Stimulated activated CD8-positive, alpha-beta memory T cell treated with anti-CD3 and anti-CD28 coated beads, Interleukin-12 subunit alpha, Interleukin-12 subunit beta, amount 100 ng/mL, for 4 hours (primary cell): ENCODE results near the gene FITM1.
A peak's percentile ranks its signal among the peaks of the same experiment; 100 is the strongest.
"Not testable (repeated sequence)": the region's sequence is repeated elsewhere in the genome, so short reads cannot be mapped to it uniquely, and the experiment has no call there.

Source experiments
- DNase-seq: peaks from one replicate; pipeline ENCODE4 v3.0.0-alpha.2; 2020; ENCODE audit warnings: low read depth

The FITM1 gene

DNA sequence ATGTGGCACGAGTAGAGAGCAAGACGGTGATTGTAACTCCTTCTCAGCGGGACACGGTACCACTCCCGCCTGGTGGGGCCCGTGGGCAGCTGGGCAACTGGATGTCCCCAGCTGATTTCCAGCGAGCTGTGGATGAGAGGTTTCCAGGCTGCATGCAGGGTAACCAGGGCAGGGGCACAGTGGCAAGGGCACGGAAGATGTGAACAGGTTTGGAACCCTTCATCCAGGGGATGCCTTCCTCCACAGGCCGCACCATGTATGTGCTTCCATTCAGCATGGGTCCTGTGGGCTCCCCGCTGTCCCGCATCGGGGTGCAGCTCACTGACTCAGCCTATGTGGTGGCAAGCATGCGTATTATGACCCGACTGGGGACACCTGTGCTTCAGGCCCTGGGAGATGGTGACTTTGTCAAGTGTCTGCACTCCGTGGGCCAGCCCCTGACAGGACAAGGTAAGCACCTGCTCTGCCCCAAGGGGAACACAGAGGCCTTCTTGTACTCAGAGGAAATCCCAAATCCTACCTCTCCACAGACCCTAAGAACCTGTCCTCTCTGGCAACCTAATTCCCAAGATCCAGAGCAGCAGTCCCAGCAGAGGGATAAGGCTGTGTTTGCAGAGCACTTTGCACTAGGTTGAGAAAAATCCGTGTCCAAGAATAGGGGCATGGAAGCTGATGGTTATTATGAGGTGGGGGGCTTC is 32.1 kb upstream of the FITM1 start:
- DNase-seq: no peak

DNA sequence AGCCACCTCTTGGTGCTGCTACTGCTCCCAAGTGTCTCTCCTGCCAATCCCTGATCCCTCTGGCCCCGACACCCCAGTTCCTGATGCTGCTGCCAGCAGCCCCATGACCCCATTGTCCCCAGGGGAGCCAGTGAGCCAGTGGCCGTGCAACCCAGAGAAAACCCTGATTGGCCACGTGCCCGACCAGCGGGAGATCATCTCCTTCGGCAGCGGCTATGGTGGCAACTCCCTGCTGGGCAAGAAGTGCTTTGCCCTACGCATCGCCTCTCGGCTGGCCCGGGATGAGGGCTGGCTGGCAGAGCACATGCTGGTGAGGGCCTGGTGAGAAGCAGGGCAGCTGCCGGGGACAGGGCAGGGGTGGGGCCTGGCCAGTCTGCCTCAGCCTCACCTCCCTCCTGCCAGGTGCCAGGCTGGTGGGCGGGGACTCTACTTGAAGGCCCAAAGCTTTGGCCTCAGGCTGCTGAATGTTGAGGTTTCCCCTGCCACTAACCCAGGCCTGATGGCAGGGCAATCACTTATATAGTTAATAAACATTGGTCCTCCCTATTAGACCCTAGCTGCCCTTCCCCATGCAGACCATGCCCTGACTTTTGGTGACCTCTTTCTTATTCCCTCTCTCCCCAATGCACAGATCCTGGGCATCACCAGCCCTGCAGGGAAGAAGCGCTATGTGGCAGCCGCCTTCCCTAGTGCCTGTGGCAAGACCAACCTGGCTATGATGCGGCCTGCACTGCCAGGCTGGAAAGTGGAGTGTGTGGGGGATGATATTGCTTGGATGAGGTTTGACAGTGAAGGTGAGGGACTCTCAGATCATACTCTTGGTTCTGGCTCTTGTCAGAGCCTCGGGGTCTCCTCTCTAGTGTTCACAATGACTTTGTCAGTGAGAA is 31.3 kb upstream of the FITM1 start:
- no peak for DNase-seq

DNA sequence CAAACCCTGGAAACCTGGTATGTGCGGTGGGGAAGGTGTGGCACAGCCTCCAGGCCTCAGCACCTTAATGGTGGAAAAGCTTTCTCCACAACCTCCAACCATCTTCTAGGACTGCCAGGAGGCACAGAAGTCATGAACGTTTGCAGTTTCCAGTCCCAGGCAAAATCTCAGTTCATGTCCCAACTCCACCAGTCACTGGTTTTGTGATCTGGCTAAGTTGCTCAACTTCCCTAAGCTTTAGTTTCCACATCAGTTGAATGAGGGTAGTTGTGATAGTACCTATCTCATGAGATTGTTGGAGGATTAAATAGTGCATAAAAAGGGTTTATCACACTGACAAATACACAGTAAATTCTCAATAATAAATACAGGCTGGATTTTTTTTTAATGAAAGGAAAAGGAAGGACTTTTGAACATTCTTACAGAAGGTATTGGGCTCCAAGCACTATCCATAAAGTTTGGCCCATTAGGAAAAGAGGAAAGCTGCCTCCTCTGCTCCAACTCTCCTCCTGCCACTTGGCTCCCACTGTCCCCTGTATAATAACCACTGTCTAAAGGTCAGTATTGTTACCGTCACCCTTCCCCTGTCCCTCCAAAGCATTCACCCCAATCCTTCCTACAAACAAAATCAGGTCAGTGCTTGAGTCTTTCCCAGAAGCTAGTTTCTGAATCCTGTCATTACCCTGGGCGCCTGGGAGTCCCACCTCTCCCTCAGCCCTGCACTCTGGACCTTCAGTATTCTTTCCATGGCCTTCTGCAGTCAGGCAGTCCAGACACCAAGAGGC is 30.1 kb upstream of the FITM1 start:
- DNase-seq: no peak

DNA sequence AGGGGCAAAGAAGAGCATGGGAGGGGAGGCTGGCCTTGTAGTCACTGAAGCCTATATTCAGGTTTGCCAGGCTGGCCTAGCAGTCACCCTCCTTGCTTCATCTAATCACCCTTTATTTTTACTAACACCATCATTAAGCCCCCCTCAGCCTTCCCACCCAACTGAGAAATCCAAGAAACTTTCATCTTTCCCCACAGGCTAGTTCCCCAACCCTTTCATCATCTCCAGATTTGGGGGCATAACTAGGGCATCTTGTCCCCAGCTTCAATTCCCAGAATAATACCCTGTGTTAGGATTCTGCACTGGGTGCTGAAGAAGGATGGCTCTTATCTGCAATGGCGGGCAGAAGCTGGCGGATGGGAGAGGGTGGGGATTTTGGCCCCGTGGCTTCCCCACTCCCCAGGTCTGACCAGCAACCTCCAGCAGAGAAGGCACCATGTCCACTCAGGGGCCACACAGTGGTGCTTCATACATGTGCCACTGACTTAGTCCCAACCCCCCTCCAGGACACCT is 29.4 kb upstream of the FITM1 start:
- no peak for DNase-seq

DNA sequence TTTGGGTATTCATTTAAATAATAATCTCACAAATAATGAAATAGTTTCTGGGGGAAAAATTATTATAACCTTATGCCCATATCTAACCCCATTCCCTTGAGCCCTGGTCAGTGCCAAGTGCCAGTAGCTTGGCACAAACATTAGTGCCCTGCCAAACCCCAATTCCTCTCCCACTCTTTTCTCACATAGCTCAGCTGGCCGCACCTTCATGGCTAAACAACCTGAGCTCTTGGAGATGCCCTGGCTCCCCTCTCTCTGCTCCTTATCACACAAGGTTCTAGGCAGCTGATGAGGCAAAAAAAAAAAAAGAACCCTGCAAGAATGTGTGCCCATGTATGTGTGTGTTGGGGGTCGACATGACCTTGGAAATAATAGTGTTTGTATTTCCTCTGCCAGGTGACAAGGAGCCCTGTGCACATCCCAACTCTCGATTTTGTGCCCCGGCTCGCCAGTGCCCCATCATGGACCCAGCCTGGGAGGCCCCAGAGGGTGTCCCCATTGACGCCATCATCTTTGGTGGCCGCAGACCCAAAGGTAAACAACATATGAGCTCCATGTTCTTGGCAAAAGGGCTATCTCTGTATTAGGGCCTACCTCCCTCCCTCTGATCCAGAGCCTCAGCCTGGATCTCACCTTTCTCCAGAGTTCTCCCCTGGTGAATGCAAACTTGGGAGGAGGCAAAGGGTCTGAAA is 28.0 kb upstream of the FITM1 start:
- DNase-seq: no peak

DNA sequence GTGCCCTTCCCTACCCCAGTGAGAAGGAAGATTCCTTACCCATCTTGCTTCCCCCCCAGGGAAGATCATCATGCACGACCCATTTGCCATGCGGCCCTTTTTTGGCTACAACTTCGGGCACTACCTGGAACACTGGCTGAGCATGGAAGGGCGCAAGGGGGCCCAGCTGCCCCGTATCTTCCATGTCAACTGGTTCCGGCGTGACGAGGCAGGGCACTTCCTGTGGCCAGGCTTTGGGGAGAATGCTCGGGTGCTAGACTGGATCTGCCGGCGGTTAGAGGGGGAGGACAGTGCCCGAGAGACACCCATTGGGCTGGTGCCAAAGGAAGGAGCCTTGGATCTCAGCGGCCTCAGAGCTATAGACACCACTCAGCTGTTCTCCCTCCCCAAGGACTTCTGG is 27.0 kb upstream of the FITM1 start:
- DNase-seq: no peak

- DNase-seq: not testable (repeated sequence)
These were observed 24.7 kb upstream of the FITM1 start for GRCh38 chr14:24105609-24106239.

DNA sequence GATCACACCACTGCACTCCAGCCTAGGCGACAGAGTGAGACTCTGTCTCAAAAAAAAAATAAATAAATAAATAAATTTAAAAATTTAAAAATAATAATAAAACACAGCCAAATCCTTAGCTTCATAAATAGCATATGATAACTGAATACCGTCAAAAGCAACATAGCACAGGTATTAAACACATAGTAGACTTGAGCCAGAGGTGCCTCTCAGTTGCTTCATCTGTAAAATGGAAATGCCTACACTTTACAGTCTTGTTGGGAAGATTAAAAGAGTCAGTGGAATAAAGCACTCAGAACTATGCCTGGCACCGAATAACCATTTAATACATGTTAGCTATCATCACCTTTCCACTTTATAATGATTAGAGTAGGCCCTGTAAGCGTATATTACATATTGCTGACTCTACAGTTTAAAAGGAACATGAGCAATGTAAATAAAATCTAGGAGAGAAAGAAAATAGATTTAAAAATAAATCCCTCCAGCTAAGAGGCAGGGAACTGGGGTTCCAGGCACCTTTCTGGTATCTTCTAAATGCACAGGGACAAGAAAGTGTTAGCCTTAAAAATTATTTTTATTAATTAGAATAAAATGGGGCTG is 23.7 kb upstream of the FITM1 start:
- DNase-seq: no peak

DNA sequence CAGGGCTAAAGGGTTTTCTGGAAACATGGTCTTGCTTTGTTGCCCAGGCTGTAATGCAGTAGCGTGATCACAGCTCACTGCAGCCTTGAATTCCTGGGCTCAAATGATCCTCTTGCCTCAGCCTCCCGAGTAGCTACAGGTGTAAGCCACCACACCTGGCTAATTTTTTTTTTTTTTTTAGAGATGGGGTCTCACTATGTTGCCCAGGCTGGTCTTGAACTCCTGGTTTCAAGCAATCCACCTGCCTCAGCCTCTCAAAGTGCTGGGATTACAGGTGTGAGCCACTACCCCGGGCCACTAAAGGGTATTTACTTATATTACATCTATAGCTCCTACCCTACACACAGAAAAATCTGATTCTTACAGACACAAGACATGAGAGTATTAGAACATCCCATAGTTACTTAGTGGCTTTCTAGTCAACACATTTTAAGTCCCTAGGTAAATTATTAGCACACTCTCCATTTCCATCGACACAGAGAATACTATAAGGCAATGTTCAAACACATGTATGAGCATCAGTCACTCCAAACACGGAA is 22.1 kb upstream of the FITM1 start:
- DNase-seq: no peak

- DNase-seq: no peak
These were observed 20.4 kb upstream of the FITM1 start for GRCh38 chr14:24110060-24110459.

DNA sequence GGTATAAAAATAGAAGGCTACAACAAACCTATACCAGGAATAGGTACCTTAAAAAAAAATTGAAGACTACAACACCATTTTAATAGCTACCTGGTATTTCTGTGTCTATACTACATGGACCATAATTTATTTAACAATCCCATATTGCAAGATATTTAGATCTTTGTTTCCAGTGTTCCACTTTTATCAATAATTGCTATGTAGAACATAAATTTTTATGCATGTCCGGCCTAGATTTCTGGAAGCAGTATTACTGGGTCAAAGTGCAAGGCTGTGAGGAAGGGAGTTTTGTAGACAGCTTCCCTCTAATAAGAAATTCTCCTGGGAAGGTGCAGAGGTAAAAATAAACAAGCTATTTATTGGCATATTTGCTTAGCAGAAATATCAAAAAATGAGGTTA is 19.9 kb upstream of the FITM1 start:
- DNase-seq: no peak

- DNase-seq: no peak
These were observed 17.1 kb upstream of the FITM1 start for GRCh38 chr14:24113379-24113800.

DNA sequence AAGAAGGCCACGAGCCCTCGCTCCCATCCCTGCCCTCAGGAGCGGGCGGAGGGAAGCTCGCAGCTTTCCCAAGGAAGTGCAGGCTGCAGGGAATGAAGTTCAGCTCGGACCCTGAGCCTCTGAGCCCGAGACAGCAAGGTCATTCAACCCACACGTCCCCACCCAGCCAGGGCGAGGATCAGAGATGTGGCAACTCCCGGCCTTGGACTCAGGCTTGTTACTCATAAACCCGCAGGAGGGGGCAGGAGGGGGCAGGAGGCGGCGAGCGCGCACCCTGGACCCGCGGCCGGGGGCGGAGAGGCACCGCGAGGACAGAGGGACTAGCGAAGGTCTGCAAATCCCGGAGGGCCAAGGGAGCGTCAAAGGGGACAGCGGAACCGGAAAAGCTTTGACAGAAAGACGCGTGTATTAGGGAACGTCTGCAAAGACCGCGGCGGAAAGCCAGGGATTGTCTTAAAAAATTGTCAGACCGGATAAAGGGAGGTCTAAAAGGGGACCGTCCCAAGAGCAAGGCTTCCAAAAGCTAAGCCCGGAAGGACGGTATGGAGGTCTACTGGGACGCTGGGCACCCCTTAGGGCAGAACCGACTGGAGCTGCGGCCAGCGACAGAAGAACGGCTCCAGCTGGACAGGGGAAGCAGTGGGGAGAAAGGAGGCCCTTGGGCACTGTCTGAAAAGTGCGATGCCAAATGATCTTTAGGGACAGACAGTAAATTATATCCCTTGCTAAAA is 16.5 kb upstream of the FITM1 start:
- DNase-seq: peak; percentile 58

DNA sequence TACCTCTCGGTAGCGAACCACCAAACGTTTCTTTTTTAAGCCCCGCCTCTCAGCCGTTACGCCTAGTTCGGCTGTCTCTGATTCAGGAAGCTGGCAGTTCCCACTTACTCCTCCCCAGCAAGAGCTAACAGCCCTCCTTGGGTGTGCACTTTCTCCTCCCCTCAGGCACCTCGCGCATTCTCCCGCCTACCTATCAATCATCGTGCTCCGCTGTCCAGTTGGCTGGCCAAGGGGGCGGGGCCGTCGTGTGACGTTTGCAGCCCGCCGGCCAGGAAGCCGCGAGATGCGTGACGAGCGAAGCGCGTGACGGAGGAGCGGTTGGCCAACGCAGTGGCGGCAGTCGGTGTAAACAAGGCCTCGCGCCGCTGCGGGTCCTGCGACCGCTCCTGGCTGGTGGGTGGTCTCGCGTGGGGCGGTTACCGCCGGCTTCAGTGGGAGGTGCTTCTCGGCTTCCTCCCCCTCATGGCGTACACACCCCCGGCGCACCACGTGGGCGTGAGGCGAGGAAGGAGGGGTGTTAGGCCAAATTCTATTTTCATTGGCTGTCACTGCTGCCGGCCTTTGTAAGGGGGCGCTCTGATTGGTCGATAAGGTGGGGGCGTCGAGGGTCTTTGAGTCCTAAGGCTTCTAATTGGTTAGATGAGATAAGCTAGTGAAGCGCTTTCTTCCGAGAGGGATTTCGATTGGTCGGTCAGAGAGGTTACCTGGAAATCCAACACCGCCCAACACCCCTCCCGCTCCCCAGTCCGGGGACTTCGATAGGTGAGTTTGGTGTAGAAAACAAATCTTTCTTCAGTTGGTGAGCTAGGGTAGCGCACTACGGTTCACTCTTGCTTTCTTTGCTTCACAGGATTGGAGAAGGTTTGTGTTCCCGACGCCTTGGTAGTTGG is 15.7 kb upstream of the FITM1 start, which contains the start of the genes DCAF11 and NRL:
Gene DCAF11 (plus strand): TSS at position 246 of the 890 bp plus-strand sequence. CDS start 818 bp downstream, outside the sequence.
Gene NRL (minus strand): TSS at position 418 of the 890 bp plus-strand sequence. CDS start 32,101 bp downstream, outside the sequence.
- DNase-seq: peak; percentile 97

DNA sequence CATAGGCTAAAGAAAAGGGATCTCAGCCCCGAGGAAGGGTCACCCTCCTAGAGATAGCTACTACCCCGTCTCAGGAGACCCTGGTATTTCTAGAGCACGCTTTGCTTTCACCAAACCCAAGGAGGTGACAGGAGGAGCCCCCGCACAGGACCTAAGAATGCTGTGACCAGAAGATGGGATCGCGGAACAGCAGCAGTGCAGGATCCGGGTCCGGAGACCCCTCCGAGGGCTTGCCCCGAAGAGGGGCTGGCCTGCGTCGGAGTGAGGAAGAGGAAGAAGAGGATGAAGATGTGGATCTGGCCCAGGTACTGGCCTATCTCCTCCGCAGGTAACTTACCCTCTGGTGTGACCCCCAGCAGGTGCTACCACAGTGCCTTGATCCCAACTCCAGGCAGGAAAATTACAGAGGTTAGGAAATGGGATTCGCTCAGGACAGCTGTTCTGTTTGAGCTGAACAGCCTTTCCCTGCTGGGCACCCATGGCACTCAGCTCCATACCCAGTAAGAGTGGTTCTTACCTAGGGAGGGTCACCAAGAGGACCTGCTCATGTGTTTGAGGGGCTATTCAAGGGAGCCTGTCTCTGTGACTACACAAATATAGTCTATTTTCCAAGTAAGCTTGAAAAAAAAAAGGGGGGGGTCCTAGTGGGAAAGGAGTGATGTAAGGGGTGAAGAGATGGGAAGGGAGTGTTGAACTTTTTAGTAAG is 14.9 kb upstream of the FITM1 start:
- no peak for DNase-seq

DNA sequence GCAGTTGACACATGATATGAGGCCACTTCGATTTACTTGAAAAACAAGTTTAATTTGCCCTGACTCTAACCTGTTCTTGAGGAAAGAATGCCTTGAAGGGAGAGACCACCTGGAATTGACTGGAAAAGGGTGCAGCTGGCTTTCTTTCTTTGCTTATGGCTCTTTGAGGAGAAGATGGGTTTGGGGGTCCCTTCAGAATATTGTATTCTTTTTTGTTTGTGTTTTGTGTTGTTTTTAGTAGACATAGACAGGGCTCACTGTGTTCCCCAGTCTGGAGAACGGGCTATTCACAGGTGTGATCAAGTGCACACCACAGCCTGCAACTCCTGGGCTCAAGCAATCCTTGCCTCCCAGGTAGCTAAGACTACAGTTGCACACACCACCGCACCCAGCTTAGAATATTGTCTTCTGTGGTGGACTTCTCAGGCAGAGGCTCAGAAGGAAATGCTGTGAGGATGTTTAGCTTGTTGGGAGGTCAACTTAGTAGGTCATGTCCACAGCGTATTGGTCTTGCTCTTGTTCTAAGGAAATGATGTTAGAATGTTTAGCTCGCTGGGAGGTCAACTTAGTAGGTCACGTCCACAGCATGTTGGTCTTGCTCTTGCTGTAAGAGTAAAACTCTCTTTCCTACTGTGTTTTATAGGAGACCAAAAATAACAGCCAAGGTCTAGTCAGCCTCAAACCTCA is 14.2 kb upstream of the FITM1 start:
- no peak for DNase-seq

DNA sequence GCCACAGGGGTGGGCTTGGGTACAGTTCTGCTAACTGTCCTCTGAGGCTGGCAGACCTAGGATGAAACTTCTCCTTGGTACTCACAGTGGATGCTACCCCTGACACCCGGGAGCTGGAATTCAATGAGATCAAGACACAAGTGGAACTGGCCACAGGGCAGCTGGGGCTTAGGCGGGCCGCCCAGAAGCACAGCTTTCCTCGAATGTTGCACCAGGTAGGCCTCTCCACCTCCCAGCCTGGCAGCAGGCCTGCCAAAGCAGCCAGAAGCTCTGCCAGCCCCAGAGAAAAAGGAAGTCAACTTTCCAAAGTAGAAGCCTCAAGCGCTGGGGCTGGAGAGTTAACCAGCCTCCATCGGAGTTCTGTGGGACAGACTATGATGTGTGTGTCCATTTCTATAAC is 13.3 kb upstream of the FITM1 start:
- no peak for DNase-seq
